OCI-LY1 (cell line): ENCODE measurements around the gene LCP2.

ENCODE experiments used
- H2AFZ ChIP-seq: fragments of 200-600 bp; sonication (generic), shearing (Covaris generic); 2 replicates; pipeline ENCODE4 v1.6.0; 2014; ENCODE audit warnings: antibody characterized with exemption, mild to moderate bottlenecking, low read length
- H3F3A ChIP-seq: fragments of 200-600 bp; sonication (generic), shearing (Covaris generic); 2 replicates; pipeline ENCODE4 v1.6.0; 2014; ENCODE audit warnings: mild to moderate bottlenecking, antibody characterized with exemption, low read length, moderate library complexity; ENCODE audit not compliant: insufficient read depth
- H3K27ac ChIP-seq: fragments of 200-600 bp; sonication (generic); 2 replicates; pipeline ENCODE4 v1.5.1; 2014; ENCODE audit warnings: low read length, mixed run types, mild to moderate bottlenecking, low read depth; ENCODE audit not compliant: poor library complexity, severe bottlenecking
- H3K27me3 ChIP-seq: fragments of 200-600 bp; sonication (generic); 2 replicates; pipeline ENCODE4 v1.6.0; 2014; ENCODE audit warnings: antibody characterized with exemption, mild to moderate bottlenecking, low read length, moderate library complexity; ENCODE audit not compliant: insufficient read depth
- H3K36me3 ChIP-seq: fragments of 200-600 bp; sonication (generic); 2 replicates; pipeline ENCODE4 v1.6.1; 2014; ENCODE audit warnings: mild to moderate bottlenecking, antibody characterized with exemption, low read length, moderate library complexity, mixed read lengths; ENCODE audit not compliant: insufficient read depth
- H3K4me1 ChIP-seq: fragments of 200-600 bp; sonication (generic); 2 replicates; pipeline ENCODE4 v1.5.1; 2014; ENCODE audit warnings: mild to moderate bottlenecking, low read length, moderate library complexity; ENCODE audit not compliant: insufficient read depth, severe bottlenecking
- H3K4me2 ChIP-seq: fragments of 200-600 bp; sonication (generic), shearing (Covaris generic); 2 replicates; pipeline ENCODE4 v1.6.1; 2014; ENCODE audit warnings: low read length
- H3K4me3 ChIP-seq: fragments of 200-600 bp; sonication (generic); 2 replicates; pipeline ENCODE4 v1.5.1; 2014; ENCODE audit warnings: low read length, low read depth, mild to moderate bottlenecking, mixed read lengths; ENCODE audit not compliant: poor library complexity, severe bottlenecking
- H3K79me2 ChIP-seq: fragments of 200-600 bp; shearing (Covaris generic); 2 replicates; pipeline ENCODE4 v1.6.1; 2016; ENCODE audit warnings: mixed run types, low read length, mixed read lengths; ENCODE audit not compliant: insufficient read depth
- H3K9ac ChIP-seq: fragments of 200-600 bp; sonication (generic), shearing (Covaris generic); 2 replicates; pipeline ENCODE4 v1.6.1; 2014; ENCODE audit warnings: mild to moderate bottlenecking, low read length, mixed read lengths
- H3K9me2 ChIP-seq: fragments of 200-600 bp; sonication (generic), shearing (Covaris generic); 2 replicates; pipeline ENCODE4 v1.6.1; 2014; ENCODE audit warnings: low read depth, mild to moderate bottlenecking, low read length, mixed read lengths
- H3K9me3 ChIP-seq: fragments of 200-600 bp; shearing (Covaris generic); 2 replicates; pipeline ENCODE4 v1.6.1; 2014; ENCODE audit warnings: low read length, mixed read lengths
- H4K20me1 ChIP-seq: fragments of 200-600 bp; sonication (generic), shearing (Covaris generic); 2 replicates; pipeline ENCODE4 v1.6.0; 2016; ENCODE audit warnings: mild to moderate bottlenecking, low read length; ENCODE audit not compliant: insufficient read depth
- CTCF ChIP-seq: fragments of 200-600 bp; sonication (generic), shearing (Covaris generic); IDR thresholded peaks from 2 replicates; pipeline ENCODE4 v1.5.1; 2017; ENCODE audit warnings: mild to moderate bottlenecking, antibody characterized with exemption, low read length, moderate library complexity, mixed read lengths
- EZH2 ChIP-seq: fragments of 200-600 bp; sonication (generic), shearing (Covaris generic); IDR thresholded peaks from 2 replicates; pipeline ENCODE4 v1.8.0; 2017; ENCODE audit warnings: borderline replicate concordance, mixed run types, mild to moderate bottlenecking, antibody characterized with exemption, low read length, moderate library complexity, mixed read lengths

Gene LCP2

DNA sequence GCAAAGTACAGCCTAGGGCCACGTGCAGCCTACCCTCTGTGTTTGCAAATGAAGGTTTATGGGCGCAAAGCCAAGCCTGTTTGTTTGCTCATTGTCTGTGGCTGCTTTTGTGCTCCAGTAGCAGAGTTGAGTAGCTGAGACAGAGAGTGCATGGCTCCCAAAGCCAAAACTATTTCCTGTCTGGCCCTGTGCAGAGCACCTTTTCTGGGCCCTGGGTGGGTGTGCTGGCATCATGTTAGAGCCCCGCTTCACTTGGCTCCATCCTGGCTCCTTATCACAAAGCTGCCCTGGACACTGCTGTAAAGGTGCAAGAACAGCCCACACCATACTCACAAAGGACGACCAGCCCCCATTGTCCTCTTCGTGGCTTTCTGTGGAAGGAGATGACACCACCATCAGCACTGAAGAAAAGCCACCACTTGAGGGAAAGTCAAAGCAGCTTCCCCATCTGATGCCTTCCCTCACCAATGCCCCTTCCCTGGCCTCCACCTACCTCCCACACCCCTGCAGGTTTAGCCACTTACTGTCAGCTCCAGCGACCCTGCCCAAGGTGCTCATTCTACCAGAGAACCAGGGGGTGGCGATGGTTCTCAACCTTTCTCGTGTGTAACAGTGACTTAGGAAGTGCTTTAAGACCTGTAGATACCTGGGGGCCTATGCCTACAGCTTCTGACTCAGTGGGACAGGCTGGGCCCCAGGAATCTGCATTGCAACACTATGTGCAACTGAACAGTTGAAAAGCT, 23.4 kb downstream of the LCP2 start:
- Histone ChIP-seq H3K4me3 (no peak overlapping the region), H3K9me2 (no peaks in the 10 kb centered on the region), H3K36me3 (no peaks in the 10 kb centered on the region), H2AFZ (no peak overlapping the region), H3K9me3 (no peaks in the 10 kb centered on the region), H3K4me2 (no peak overlapping the region), H3K27ac (no peak overlapping the region), H3K9ac (no peak overlapping the region), H3K79me2 (no peaks in the 10 kb centered on the region), H4K20me1 (no peaks in the 10 kb centered on the region), H3K4me1 (no peaks in the 10 kb centered on the region), H3K27me3 (no peaks in the 10 kb centered on the region), H3F3A (no peaks in the 10 kb centered on the region)
- peak; percentile 34 for TF ChIP-seq CTCF
- TF ChIP-seq EZH2, result no peak

DNA sequence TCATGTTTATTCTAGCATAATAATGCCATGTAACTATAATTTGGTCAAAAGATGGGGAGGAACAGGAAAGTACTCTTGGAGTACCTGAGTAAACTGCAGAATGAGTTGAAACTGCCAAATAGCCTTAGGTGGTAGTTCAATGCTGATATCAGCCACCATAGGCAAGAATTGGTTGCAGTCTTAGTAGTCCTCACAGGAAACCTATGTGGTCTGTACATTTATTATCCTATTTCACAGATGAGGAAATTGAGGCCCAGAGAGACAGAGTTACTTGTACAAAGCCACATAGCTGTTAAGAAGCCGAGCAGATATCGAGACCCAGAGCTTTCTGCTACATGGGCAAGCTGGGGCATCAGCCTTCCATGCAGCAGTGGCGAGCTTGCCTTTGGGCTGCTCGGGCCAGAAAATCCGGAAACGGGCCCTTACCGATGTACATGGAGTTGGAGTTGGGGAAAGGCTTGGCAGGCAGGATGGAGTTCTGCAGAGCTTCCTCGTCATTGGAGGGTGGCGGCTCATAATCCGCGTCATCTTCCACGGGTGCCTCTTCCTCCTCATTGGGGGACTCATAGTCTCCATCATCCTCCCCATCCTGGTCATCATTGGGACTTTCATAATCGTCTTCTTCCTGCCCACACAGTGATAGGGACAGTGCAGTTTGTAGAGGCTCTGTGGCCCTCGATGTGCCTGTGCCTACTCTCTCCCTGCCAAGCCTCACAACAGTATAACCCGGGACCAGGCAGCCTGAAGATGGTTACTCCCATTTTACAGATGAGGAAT, 27.1 kb downstream of the LCP2 start:
- Histone ChIP-seq H3K4me2 (no peak overlapping the region), H2AFZ (no peak overlapping the region), H3K79me2 (no peaks in the 10 kb centered on the region), H3K4me1 (no peaks in the 10 kb centered on the region), H3K4me3 (no peak overlapping the region), H3K27me3 (no peaks in the 10 kb centered on the region), H4K20me1 (no peaks in the 10 kb centered on the region), H3K9me3 (no peaks in the 10 kb centered on the region), H3F3A (no peaks in the 10 kb centered on the region), H3K9me2 (no peaks in the 10 kb centered on the region), H3K27ac (no peak overlapping the region), H3K36me3 (no peaks in the 10 kb centered on the region), H3K9ac (no peak overlapping the region)
- TF ChIP-seq CTCF, result no peak
- TF ChIP-seq EZH2, result no peak

DNA sequence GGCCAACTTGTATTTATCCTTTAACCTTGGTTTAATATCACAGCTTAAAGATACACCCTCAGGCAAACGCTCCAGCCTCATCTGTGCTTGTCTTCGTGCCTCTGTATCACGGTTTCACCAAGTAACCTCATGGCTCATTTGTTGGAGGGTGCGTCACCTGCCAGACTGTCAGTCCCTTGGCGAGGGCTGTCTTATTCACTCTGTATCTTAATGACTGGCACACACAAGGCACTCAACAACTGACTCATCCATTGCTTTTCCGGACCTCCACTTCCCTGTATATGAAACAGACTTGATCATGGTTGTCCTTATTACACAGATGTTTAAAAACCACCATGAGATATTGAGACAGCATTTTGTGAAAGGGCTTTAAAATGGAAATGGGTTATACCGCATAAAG, 28.0 kb downstream of the LCP2 start:
- H3K9me3 ChIP-seq, result no peaks in the 10 kb centered on the region
- no peaks in the 10 kb centered on the region for H4K20me1 ChIP-seq
- H3K79me2 ChIP-seq, result no peaks in the 10 kb centered on the region
- no peak overlapping the region for H3K4me2 ChIP-seq
- no peaks in the 10 kb centered on the region for H3F3A ChIP-seq
- no peak overlapping the region for H3K4me3 ChIP-seq
- H3K36me3 ChIP-seq, result no peaks in the 10 kb centered on the region
- H3K27ac ChIP-seq, result no peak overlapping the region
- H3K9me2 ChIP-seq, result no peaks in the 10 kb centered on the region
- no peak for TF ChIP-seq CTCF
- no peak for TF ChIP-seq EZH2
- H3K9ac ChIP-seq, result no peak overlapping the region
- no peaks in the 10 kb centered on the region for H3K4me1 ChIP-seq
- H3K27me3 ChIP-seq, result no peaks in the 10 kb centered on the region
- H2AFZ ChIP-seq, result no peak overlapping the region
